ENCODE results near the gene MCM6.
A peak's percentile ranks its signal among the peaks of the same experiment; 100 is the strongest.
"Not testable (repeated sequence)": the region's sequence is repeated elsewhere in the genome, so short reads cannot be mapped to it uniquely, and the experiment has no call there.

Gene MCM6

DNA sequence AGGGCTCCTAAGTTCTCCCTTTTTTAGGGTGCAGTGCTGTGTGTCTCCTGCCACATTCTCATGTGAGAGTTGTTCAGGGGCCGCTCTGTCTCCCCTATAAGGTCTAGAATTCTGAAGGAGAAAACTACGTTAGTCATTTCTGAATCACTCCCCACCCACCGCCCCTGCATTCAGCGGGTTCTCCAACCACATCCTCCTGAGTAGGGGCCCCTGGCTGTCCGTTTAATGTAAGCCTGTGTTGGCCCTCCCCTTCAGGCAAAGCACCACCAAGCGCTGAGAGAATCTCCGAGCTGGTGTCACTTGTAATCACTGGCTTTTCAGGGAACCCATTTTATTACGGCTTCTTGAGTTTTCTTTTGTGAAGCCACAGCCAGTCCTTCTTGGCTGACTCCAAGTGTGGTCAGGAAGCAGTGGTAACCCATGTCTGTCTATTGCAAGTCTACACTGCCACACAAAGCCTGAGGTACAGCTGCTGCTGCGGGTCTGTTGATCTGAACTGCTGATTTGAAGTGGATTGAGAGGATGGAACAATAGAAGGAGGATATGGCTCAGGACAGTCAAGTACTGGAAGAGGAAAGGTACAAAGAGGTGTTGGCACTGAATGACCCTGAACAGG is 56.1 kb downstream of the MCM6 start:
- ChIA-PET CTCF (interaction anchor here (0.7 kb wide), 1 partner anchor 13 kb away, joined by 6 read pairs; no protein-coding TSS in a partner anchor), POLR2A (ENCODE audit: low non-redundant PET) (no interaction called here)
- TF ChIP-seq, protein P1, sequence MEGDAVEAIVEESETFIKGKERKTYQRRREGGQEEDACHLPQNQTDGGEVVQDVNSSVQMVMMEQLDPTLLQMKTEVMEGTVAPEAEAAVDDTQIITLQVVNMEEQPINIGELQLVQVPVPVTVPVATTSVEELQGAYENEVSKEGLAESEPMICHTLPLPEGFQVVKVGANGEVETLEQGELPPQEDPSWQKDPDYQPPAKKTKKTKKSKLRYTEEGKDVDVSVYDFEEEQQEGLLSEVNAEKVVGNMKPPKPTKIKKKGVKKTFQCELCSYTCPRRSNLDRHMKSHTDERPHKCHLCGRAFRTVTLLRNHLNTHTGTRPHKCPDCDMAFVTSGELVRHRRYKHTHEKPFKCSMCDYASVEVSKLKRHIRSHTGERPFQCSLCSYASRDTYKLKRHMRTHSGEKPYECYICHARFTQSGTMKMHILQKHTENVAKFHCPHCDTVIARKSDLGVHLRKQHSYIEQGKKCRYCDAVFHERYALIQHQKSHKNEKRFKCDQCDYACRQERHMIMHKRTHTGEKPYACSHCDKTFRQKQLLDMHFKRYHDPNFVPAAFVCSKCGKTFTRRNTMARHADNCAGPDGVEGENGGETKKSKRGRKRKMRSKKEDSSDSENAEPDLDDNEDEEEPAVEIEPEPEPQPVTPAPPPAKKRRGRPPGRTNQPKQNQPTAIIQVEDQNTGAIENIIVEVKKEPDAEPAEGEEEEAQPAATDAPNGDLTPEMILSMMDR (conservative IDR thresholded peaks at IDR 0.05; ENCODE audit: low read depth): no peak
- no peak for DNase-seq (ENCODE audit: low spot score)
- H3K27ac ChIP-seq: no peak overlapping the region

DNA sequence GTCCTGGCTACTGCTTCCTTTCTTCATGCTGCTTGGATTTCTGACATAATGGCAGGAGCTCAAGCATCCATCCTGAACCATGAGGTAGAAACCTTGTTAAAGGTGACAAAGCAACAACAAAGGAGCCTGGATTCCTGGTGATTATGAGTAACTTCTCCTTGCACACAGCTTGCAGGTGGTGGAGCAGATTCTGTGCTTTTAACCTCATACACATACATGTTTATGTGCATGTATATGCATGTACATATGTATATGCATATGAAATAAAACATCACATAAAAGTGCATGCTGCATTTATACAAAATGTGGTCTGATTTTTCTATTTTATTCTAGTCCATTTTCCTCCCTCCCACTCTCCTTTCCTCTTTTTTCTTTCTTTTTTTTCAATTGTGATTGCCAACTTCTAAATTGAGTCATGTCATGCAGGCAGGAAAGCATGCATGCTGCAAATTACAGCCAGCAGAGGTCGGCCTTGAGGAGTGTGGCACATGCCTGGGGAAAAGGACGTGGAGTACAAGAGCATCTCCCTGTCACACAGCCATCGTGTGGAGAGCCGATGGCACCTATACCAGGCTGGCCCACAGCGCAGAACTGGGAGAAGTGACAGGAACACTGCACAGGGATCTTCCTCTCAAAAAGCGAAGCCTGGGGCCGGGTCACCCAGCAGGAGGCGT is 57.2 kb downstream of the MCM6 start:
- DNase-seq (ENCODE audit: low spot score): peak; percentile 8
- ChIA-PET POLR2A (ENCODE audit: low non-redundant PET) (no interaction called here), CTCF (no interaction called here)
- H3K27ac ChIP-seq: no peak overlapping the region
- TF ChIP-seq, protein P1 (conservative IDR thresholded peaks at IDR 0.05; ENCODE audit: low read depth): no peak

DNA sequence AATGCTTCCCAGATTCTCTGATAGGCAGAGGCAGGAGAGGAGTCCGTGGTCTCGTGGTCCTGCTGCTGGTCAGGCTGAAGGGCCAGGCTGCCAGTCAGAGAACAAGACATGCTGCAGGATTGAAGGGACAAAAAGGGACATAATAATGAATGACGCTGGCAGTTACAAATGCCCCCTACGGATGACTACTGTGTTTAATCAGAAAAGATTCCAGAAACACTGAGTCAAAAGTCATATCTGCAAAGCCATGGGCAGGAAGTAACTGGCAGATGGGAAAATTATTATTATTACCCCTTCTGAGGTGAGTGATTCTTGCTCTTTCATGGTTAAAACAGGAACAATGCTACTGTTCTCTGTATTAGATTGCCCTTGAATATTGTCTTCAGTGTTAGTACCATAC is 58.3 kb downstream of the MCM6 start:
- ChIA-PET POLR2A (ENCODE audit: low non-redundant PET) (no interaction called here), CTCF (no interaction called here)
- H3K27ac ChIP-seq: no peak overlapping the region
- DNase-seq (ENCODE audit: low spot score): no peak
- TF ChIP-seq, protein P1 (conservative IDR thresholded peaks at IDR 0.05; ENCODE audit: low read depth): no peak

DNA sequence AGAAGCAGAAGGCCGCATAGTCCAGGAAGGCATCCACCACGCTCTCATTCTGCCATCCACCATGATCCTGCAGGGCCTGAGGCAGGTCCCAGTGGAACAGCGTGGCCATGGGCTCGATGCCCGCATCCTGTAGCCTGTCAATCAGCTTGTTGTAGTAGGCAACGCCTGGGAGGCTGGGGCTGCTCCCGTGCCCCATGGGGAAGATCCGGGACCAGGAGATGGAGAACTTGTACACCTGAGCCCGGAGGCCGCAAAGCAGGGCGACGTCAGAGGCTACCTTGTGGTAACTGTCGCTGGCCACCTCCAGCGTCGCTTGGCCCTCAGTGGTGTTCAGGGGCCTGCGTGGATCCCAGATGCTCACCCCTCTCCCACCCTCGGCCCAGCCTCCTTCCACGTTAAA is 58.8 kb downstream of the MCM6 start:
- no peak for DNase-seq (ENCODE audit: low spot score)
- CTCF ChIA-PET: no interaction called here
- H3K27ac ChIP-seq: no peak overlapping the region
- POLR2A ChIA-PET (ENCODE audit: low non-redundant PET): no interaction called here
- TF ChIP-seq, protein P1 (conservative IDR thresholded peaks at IDR 0.05; ENCODE audit: low read depth): no peak

DNA sequence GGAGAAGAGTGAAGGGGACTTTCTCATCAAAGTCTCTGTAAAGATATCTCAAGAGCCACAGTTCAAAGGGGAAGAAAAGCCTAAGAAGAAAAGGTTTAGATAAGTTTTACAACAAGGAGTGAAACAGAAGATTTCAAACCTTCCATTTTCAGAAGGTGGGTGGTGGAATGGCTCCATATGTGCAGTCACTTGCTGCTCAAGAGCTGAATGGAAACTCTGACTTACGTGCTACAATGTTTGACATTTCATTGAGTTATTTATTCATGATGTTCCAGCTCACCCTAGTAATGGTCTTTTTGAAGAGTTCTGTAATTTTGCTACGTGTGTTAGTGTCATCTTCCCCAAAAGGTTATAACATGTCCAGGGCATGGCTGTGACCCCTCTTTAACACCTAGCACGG is 61.0 kb downstream of the MCM6 start:
- TF ChIP-seq, protein P1 (conservative IDR thresholded peaks at IDR 0.05; ENCODE audit: low read depth): no peak
- CTCF ChIA-PET: no interaction called here

DNA sequence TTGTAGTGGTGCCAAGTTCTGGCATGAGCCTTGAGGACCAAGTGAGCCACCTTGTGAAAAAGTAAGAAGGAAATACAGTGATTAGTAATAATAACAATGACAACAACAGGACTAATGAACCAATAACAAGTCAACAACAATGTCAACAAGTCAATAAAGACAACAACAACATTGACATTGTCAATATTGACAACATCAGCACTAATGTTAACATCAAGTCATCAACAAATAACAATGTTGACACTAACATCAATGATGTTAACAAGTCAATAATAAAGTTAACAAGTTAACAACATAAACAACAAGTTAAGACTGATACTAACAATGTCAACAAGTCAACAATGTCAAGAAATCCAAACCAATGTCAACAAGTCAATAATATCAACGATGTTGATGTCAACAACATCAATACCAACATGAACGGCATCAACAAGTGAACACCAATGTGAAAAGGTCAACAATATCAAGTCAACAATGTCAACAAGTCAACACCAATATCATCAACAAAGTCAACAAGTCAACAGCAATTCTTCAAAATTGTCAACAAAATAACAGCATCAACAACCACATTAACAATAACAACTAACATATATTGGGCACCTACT is 63.2 kb downstream of the MCM6 start:
- ChIA-PET POLR2A (ENCODE audit: low non-redundant PET) (no interaction called here), CTCF (no interaction called here)
- DNase-seq (ENCODE audit: low spot score): no peak
- H3K27ac ChIP-seq: no peak overlapping the region
- TF ChIP-seq, protein P1 (conservative IDR thresholded peaks at IDR 0.05; ENCODE audit: low read depth): no peak

More for the DNA sequence above, 61.0 kb downstream of the MCM6 start:
- H3K27ac ChIP-seq: no peak overlapping the region
- no peak for DNase-seq (ENCODE audit: low spot score)
- POLR2A ChIA-PET (ENCODE audit: low non-redundant PET): no interaction called here

DNA sequence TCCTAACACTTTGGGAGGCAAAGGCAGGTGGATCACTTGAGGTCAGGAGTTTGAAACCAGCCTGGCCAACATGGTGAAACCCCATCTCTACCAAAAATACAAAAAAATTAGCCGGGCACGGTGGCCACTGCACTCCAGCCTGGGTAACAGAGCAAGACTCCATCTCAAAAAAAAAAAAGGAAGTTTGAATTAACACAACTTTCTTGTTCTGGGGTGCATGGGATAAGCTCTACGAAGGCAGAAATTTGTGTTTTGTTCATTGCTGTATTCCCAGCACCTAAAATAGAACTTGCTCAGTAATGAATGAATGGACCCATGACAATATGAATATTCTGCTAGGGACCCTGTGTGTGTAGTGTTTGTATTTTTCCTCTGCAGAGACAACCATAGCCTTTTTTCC is 68.4 kb downstream of the MCM6 start:
- DNase-seq (ENCODE audit: low spot score); POLR2A ChIA-PET (ENCODE audit: low non-redundant PET); H3K27ac ChIP-seq: not testable (repeated sequence)
- CTCF ChIA-PET: interaction anchor here (0.6 kb wide), 2 partner anchors 98 to 469 kb away, joined by 3 to 7 read pairs; no protein-coding TSS in a partner anchor
